Mesendoderm (in vitro differentiated cells): Measurements from ENCODE around the gene KANSL1.

ENCODE experiments used
- DNase-seq: peaks from one replicate; pipeline ENCODE4 v3.0.0; 2013
- H2AK5ac ChIP-seq: 2 replicates; pipeline ENCODE4 v1.6.1; 2013; ENCODE audit warnings: low read length, inconsistent platforms
- H2BK120ac ChIP-seq: 2 replicates; pipeline ENCODE4 v1.6.1; 2013; ENCODE audit warnings: low read depth, mild to moderate bottlenecking, low read length, moderate library complexity, mixed read lengths
- H2BK15ac ChIP-seq: replicated peaks from 2 replicates; pipeline ENCODE4 v1.6.1; 2013; ENCODE audit warnings: low read depth, mild to moderate bottlenecking, moderate library complexity
- H2BK5ac ChIP-seq: 2 replicates; pipeline ENCODE4 v1.6.1; 2013; ENCODE audit warnings: low read length, inconsistent platforms
- H3K18ac ChIP-seq: 2 replicates; pipeline ENCODE4 v1.6.1; 2013; ENCODE audit warnings: mild to moderate bottlenecking, low read length, mixed read lengths
- H3K23ac ChIP-seq: one replicate; pipeline ENCODE4 v1.6.1; 2013; ENCODE audit warnings: low read length
- H3K27ac ChIP-seq: 2 replicates; pipeline ENCODE4 v1.5.1; 2013; ENCODE audit warnings: low read depth, mild to moderate bottlenecking, inconsistent platforms, low read length, moderate library complexity
- H3K27me3 ChIP-seq: 2 replicates; pipeline ENCODE4 v1.6.1; 2013; ENCODE audit warnings: low read length, control low read depth, mild to moderate bottlenecking, inconsistent platforms; ENCODE audit not compliant: insufficient read depth, poor library complexity
- H3K36me3 ChIP-seq: 2 replicates; pipeline ENCODE4 v1.6.1; 2013; ENCODE audit warnings: low read length, inconsistent platforms; ENCODE audit not compliant: control insufficient read depth, insufficient read depth
- H3K4ac ChIP-seq: one replicate; pipeline ENCODE4 v1.6.1; 2013; ENCODE audit warnings: low read depth, mild to moderate bottlenecking, low read length, moderate library complexity
- H3K4me1 ChIP-seq: 2 replicates; pipeline ENCODE4 v1.6.1; 2013; ENCODE audit warnings: low read depth, low read length, inconsistent platforms; ENCODE audit not compliant: control insufficient read depth
- H3K4me2 ChIP-seq: 2 replicates; pipeline ENCODE4 v1.6.1; 2013; ENCODE audit warnings: low read length
- H3K4me3 ChIP-seq: 2 replicates; pipeline ENCODE4 v1.5.1; 2013; ENCODE audit warnings: mild to moderate bottlenecking, low read length
- H3K56ac ChIP-seq: one replicate; pipeline ENCODE4 v1.6.1; 2013; ENCODE audit warnings: low read length
- H3K79me1 ChIP-seq: 2 replicates; pipeline ENCODE4 v1.6.1; 2013; ENCODE audit warnings: low read length, inconsistent platforms
- H3K79me2 ChIP-seq: 2 replicates; pipeline ENCODE4 v1.6.1; 2013; ENCODE audit warnings: mild to moderate bottlenecking, low read length; ENCODE audit not compliant: control insufficient read depth, insufficient read depth
- H3K9ac ChIP-seq: 2 replicates; pipeline ENCODE4 v1.6.1; 2013; ENCODE audit warnings: low read length, inconsistent platforms
- H4K5ac ChIP-seq: one replicate; pipeline ENCODE4 v1.6.1; 2013; ENCODE audit warnings: low read length
- H4K8ac ChIP-seq: one replicate; pipeline ENCODE4 v1.6.1; 2013; ENCODE audit warnings: low read depth, mild to moderate bottlenecking, control low read depth, low read length, moderate library complexity
- WGBS: extraction: QIAGEN DNeasy Blood & Tissue Kit; methylation state at CpG from one replicate; pipeline ENCODE4 v1.1.7; 2013; ENCODE audit warnings: low lambda C conversion rate, missing lambda C conversion rate; ENCODE audit not compliant: insufficient coverage; ENCODE audit errors: extremely low coverage; 5-methylcytosine and 5-hydroxymethylcytosine counted together

KANSL1 gene

DNA sequence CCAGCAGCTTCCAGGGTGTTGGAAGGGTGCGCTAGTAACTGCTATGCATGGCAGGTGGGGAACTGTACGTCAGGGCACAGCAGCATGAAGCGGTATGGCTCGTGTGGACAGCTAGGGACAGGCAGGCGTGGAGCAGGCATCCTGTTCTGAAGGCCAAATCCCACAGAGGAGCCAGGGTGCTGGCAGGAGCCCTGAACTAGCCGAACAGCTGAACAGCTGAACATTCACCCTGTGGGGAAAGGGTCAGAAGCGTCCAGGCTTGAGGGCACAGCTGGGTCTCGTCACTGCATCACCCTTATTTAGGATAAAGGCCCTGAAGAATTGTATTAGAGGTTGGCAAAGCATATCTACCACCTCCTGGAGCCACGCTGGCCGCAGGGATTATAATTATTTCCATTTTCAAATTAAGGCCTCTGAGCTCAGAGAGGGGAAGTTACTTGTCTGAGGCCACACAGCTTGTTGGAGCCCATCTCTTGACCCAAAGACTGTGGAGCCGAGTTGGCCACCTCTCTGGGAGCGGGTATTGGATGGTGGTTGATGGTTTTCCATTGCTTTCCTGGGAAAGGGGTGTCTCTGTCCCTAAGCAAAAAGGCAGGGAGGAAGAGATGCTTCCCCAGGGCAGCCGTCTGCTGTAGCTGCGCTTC lies 197.5 kb downstream of the KANSL1 start:
- Histone ChIP-seq H2BK5ac (no peak overlapping the region), H3K79me2 (no peaks in the 10 kb centered on the region), H2BK15ac (no peak overlapping the region), H4K8ac (no peak overlapping the region), H3K23ac (no peak overlapping the region), H4K5ac (no peak overlapping the region), H3K18ac (no peak overlapping the region), H3K79me1 (no peaks in the 10 kb centered on the region), H2BK120ac (no peak overlapping the region), H3K4me1 (no peaks in the 10 kb centered on the region), H3K4me3 (no peak overlapping the region), H3K4ac (no peak overlapping the region), H3K36me3 (no peaks in the 10 kb centered on the region), H3K27me3 (no peaks in the 10 kb centered on the region), H3K56ac (no peak overlapping the region), H3K27ac (no peak overlapping the region), H2AK5ac (no peak overlapping the region), H3K9ac (no peak overlapping the region), H3K4me2 (no peak overlapping the region)
- no CpG with 5 or more reads among the region's 14 CpGs for WGBS
- DNase-seq, result no peak

DNA sequence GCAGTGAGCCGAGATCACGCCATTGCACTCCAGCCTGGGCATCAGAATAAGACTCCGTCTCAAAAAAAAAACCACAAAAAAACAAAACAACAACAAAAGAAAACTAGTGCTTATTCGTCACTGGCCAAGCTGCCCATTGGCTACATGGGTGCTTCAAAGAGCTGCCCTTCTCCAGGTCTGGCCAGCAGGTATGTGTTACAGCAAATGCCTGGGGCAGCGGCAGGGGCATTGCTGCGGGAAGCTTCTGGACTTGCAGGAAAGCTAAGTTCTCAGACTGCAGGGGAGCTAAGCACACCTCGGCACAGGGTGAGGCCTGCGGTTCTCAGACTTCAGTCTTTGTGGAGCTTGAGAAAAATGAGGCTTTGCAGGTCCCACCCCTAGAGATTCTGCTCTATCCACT lies 198.2 kb downstream of the KANSL1 start:
- no peak overlapping the region for H3K4me2 ChIP-seq
- no peaks in the 10 kb centered on the region for H3K79me1 ChIP-seq
- no peak overlapping the region for H2BK15ac ChIP-seq
- H2BK5ac ChIP-seq, result no peak overlapping the region
- no peak overlapping the region for H3K23ac ChIP-seq
- DNase-seq, result no peak
- H2BK120ac ChIP-seq, result no peak overlapping the region
- H3K27ac ChIP-seq, result no peak overlapping the region
- no CpG with 5 or more reads among the region's 8 CpGs for WGBS
- H3K27me3 ChIP-seq, result no peaks in the 10 kb centered on the region
- H2AK5ac ChIP-seq, result no peak overlapping the region
- no peaks in the 10 kb centered on the region for H3K36me3 ChIP-seq
- no peak overlapping the region for H3K4me3 ChIP-seq
- no peak overlapping the region for H3K9ac ChIP-seq
- H4K8ac ChIP-seq, result no peak overlapping the region
- H3K4ac ChIP-seq, result no peak overlapping the region
- H4K5ac ChIP-seq, result no peak overlapping the region
- H3K56ac ChIP-seq, result no peak overlapping the region
- H3K4me1 ChIP-seq, result no peaks in the 10 kb centered on the region
- H3K18ac ChIP-seq, result no peak overlapping the region
- no peaks in the 10 kb centered on the region for H3K79me2 ChIP-seq

DNA sequence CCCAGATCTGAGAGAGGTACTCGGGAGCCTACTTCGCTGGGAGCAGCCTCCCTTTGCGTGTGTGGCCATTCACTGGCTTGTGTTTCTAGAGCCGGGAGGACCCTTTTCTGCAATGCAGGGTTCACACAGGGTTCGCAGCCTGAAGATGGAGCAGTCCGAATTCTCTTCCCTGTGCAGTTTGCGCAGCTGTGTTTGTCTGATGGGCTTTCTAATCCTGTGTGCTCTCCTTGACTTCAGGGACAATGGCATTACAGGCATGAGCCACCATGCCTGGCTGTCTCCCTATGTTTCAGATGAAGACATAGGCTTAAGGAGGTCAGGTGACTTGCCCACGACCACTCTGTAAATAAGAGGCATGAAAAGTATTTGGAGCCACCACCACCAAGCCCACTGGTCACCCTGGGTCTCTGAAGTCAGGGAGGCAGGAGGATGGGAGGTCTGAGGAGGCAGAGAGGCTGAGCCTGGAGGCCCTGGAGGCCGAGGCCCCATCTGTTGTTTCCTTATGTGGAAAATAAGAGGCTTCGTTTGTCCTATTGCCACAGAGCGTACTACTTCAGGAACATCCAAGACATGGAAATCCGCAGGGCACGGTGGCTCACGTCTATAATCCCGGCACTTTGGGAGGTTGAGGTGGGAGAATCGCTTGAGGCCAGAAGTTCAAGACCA lies 199.1 kb downstream of the KANSL1 start:
- Histone ChIP-seq H4K8ac (no peak overlapping the region), H2AK5ac (no peak overlapping the region), H3K4ac (no peak overlapping the region), H4K5ac (no peak overlapping the region), H3K9ac (no peak overlapping the region), H2BK15ac (no peak overlapping the region), H3K23ac (no peak overlapping the region), H3K56ac (no peak overlapping the region), H3K18ac (no peak overlapping the region), H3K36me3 (no peaks in the 10 kb centered on the region), H2BK5ac (no peak overlapping the region), H3K27me3 (no peaks in the 10 kb centered on the region), H3K79me2 (no peaks in the 10 kb centered on the region), H3K79me1 (no peaks in the 10 kb centered on the region), H3K4me1 (no peaks in the 10 kb centered on the region), H3K27ac (no peak overlapping the region), H3K4me2 (no peak overlapping the region), H3K4me3 (no peak overlapping the region), H2BK120ac (no peak overlapping the region)
- DNase-seq, result no peak
- WGBS, result no CpG with 5 or more reads among the region's 16 CpGs

GRCh38 chr17:45992904-45993303 lies 200.3 kb downstream of the KANSL1 start:
- no peak overlapping the region for H2BK5ac ChIP-seq
- no CpG with 5 or more reads among the region's 10 CpGs for WGBS
- DNase-seq, result no peak

GRCh38 chr17:45992175-45992574 lies 201.1 kb downstream of the KANSL1 start:
- DNase-seq, result no peak
- no peak overlapping the region for H2BK120ac ChIP-seq
- no peaks in the 10 kb centered on the region for H3K4me1 ChIP-seq
- no peak overlapping the region for H2BK5ac ChIP-seq
- no peaks in the 10 kb centered on the region for H3K79me2 ChIP-seq
- WGBS, result no CpG with 5 or more reads among the region's 6 CpGs
- no peak overlapping the region for H3K4ac ChIP-seq
- no peak overlapping the region for H4K5ac ChIP-seq
- no peaks in the 10 kb centered on the region for H3K36me3 ChIP-seq
- no peak overlapping the region for H3K18ac ChIP-seq
- no peak overlapping the region for H3K4me2 ChIP-seq
- no peak overlapping the region for H4K8ac ChIP-seq
- no peaks in the 10 kb centered on the region for H3K79me1 ChIP-seq
- no peak overlapping the region for H2AK5ac ChIP-seq
- no peak overlapping the region for H3K27ac ChIP-seq
- no peak overlapping the region for H2BK15ac ChIP-seq
- H3K27me3 ChIP-seq, result no peaks in the 10 kb centered on the region
- no peak overlapping the region for H3K23ac ChIP-seq
- no peak overlapping the region for H3K56ac ChIP-seq
- no peak overlapping the region for H3K9ac ChIP-seq
- no peak overlapping the region for H3K4me3 ChIP-seq

More at GRCh38 chr17:45992904-45993303, 200.3 kb downstream of the KANSL1 start:
- Histone ChIP-seq H2BK15ac (no peak overlapping the region), H4K5ac (no peak overlapping the region), H3K18ac (no peak overlapping the region), H3K27me3 (no peaks in the 10 kb centered on the region), H3K79me1 (no peaks in the 10 kb centered on the region), H3K9ac (no peak overlapping the region), H3K79me2 (no peaks in the 10 kb centered on the region), H3K23ac (no peak overlapping the region), H3K4ac (no peak overlapping the region), H3K36me3 (no peaks in the 10 kb centered on the region), H3K27ac (no peak overlapping the region), H4K8ac (no peak overlapping the region), H3K56ac (no peak overlapping the region), H2AK5ac (no peak overlapping the region), H2BK120ac (no peak overlapping the region), H3K4me2 (no peak overlapping the region), H3K4me1 (no peaks in the 10 kb centered on the region), H3K4me3 (no peak overlapping the region)

DNA sequence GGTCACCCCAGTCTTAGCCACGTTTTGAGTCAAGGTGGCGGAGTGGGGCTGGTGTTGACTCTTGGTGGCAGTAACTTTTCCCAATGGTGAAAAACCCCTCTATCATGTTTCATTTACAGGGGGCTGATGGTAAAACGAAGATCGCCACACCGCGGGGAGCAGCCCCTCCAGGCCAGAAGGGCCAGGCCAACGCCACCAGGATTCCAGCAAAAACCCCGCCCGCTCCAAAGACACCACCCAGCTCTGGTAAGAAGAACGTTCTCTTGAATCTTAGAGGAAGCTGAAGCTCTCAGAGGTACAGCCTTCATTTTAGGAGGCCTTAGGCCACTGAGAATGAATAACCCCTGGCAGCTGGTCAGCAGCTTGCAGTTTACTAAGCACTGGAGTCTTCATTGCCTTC lies 201.9 kb downstream of the KANSL1 start:
- Histone ChIP-seq H3K27me3 (no peaks in the 10 kb centered on the region), H2BK15ac (no peak overlapping the region), H3K79me2 (no peaks in the 10 kb centered on the region), H3K27ac (no peak overlapping the region), H3K4me1 (no peaks in the 10 kb centered on the region), H3K79me1 (no peaks in the 10 kb centered on the region), H2BK120ac (no peak overlapping the region), H3K23ac (no peak overlapping the region), H3K4me2 (no peak overlapping the region), H3K4me3 (no peak overlapping the region), H2AK5ac (no peak overlapping the region), H4K5ac (no peak overlapping the region), H3K18ac (no peak overlapping the region), H3K36me3 (no peaks in the 10 kb centered on the region), H3K56ac (no peak overlapping the region), H3K9ac (no peak overlapping the region), H3K4ac (no peak overlapping the region), H4K8ac (no peak overlapping the region), H2BK5ac (no peak overlapping the region)
- no CpG with 5 or more reads among the region's 10 CpGs for WGBS
- DNase-seq, result no peak
